ENCODE measurements around the gene RB1.
A peak's percentile ranks its signal among the peaks of the same experiment; 100 is the strongest.

The RB1 gene

DNA sequence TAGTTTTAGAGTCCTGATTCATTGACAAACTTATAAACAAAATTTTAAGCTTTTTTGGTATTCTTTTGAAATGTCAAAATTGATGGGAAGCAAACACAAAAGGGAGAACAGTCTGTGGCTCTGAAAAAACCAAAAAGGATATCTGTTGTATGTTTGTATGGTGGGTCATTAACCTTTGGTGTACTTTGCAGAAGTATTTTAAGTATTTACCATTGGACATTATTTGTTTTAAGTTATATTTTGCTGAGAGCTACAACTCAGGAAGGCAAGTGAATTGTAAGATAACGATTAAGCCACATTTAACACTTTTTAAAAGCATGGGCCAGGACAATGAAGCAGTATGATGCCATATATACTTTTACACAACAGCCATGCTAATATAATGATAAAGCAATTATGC lies 94.2 kb downstream of the RB1 start:
- DNase-seq (ENCODE audit: low read depth): no peak
- TF ChIP-seq, protein P1, sequence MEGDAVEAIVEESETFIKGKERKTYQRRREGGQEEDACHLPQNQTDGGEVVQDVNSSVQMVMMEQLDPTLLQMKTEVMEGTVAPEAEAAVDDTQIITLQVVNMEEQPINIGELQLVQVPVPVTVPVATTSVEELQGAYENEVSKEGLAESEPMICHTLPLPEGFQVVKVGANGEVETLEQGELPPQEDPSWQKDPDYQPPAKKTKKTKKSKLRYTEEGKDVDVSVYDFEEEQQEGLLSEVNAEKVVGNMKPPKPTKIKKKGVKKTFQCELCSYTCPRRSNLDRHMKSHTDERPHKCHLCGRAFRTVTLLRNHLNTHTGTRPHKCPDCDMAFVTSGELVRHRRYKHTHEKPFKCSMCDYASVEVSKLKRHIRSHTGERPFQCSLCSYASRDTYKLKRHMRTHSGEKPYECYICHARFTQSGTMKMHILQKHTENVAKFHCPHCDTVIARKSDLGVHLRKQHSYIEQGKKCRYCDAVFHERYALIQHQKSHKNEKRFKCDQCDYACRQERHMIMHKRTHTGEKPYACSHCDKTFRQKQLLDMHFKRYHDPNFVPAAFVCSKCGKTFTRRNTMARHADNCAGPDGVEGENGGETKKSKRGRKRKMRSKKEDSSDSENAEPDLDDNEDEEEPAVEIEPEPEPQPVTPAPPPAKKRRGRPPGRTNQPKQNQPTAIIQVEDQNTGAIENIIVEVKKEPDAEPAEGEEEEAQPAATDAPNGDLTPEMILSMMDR (conservative IDR thresholded peaks at IDR 0.05; ENCODE audit: low read depth, low read length): no peak
- H3K4me3 ChIP-seq (ENCODE audit: low read depth, low read length): no peak overlapping the region

DNA sequence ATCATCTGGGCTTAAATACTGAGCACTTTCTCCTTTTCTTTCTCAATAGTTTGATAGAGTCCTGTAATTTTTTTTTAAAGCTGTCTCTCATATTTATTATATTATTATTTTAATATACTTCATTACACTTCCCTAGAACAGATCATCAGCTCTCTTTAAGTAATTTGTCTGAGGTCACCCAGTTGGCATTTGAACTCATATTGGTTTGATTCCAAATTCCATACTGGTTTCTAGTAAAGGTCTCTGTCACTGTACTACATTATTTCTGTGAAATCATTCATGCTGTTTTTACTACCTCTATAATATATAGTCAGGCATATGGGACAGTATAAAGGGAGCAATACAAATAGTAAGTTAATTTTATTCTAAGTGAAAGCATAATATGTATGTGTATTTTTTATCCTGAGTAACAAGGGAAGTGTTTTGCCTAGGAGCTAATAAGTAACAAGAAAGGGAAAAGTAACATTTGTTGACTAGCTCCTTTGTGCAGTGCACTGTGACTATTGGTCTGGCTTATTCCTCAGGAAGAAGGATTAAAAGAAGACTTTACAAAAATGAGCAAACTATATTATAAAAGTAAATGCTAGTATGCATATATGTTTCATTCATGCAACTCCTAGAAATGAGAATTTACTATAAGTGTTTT lies 95.0 kb downstream of the RB1 start:
- TF ChIP-seq, protein P1 (conservative IDR thresholded peaks at IDR 0.05; ENCODE audit: low read depth, low read length): no peak
- no peak overlapping the region for H3K4me3 ChIP-seq (ENCODE audit: low read depth, low read length)
- peak; percentile 47 for DNase-seq (ENCODE audit: low read depth)

DNA sequence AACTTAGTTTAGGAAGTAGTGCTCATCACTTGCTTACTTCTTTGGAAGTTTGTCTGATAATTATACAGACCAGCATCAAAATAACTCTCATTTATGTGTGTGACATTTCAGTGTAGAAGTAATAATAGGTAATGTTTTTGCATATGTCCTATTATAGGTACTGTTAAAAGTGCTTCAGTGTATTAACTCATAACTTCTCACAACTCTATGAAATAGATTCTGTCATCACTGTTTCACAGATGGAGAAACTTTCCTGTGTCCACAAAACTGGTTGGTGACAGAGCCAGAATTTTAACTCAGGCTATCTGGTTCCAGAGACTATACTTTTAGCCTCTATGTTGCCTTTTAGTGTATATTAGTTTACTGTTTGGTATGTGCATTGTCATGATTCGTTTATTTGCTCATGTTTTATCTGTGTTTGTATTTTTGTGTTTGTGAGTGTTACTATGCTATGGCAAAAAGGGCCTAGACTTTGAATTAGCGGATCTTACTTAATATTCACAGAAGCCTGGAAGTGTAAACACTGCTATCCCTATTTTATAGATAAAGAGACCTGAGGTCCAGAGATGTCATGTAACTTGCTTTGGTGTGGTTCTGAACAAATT lies 96.6 kb downstream of the RB1 start:
- H3K4me3 ChIP-seq (ENCODE audit: low read depth, low read length): no peak overlapping the region
- TF ChIP-seq, protein P1 (conservative IDR thresholded peaks at IDR 0.05; ENCODE audit: low read depth, low read length): no peak
- peak; percentile 21 for DNase-seq (ENCODE audit: low read depth)

DNA sequence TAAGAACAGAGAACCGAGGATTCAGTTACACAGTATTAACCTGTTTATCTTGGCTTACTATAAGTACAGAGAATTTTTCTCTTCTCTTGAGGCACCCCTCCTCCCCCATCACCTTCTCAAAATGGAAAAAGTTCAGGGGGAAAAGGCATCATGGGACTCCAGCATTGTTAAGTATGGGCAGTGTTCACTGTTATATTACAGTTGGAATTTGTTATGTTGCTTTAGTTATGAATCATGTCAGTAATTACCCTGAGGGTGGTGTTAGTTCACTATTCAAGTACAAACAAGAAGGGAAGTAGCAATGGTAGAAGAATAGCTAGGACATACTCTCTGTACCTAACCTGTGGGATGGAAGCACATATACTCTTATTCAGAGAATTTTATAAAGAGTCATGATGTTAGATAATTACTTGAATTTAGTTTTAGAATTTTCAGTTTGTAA lies 97.3 kb downstream of the RB1 start:
- H3K4me3 ChIP-seq (ENCODE audit: low read depth, low read length): no peak overlapping the region
- peak; percentile 90 for DNase-seq (ENCODE audit: low read depth)
- TF ChIP-seq, protein P1 (conservative IDR thresholded peaks at IDR 0.05; ENCODE audit: low read depth, low read length): no peak

DNA sequence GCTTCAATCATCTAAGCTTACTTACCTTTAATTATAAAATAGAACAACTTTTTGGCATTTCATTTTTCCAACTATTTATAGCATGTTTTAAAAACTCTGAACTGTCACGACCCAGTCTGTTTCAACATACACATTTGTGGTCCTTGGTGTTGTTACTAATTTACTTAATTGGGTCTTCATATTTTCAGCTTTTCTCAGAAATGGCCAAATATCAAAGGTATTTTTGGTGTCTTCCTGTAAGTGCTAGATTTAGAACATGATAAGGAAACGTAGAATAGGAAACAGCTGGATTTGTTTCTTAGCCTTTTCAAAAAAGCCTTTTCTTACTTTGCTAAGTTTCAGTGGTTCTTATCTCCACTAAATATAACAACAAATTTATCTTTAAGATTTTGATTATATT lies 97.9 kb downstream of the RB1 start:
- no peak overlapping the region for H3K4me3 ChIP-seq (ENCODE audit: low read depth, low read length)
- TF ChIP-seq, protein P1 (conservative IDR thresholded peaks at IDR 0.05; ENCODE audit: low read depth, low read length): no peak
- peak; percentile 15 for DNase-seq (ENCODE audit: low read depth)

DNA sequence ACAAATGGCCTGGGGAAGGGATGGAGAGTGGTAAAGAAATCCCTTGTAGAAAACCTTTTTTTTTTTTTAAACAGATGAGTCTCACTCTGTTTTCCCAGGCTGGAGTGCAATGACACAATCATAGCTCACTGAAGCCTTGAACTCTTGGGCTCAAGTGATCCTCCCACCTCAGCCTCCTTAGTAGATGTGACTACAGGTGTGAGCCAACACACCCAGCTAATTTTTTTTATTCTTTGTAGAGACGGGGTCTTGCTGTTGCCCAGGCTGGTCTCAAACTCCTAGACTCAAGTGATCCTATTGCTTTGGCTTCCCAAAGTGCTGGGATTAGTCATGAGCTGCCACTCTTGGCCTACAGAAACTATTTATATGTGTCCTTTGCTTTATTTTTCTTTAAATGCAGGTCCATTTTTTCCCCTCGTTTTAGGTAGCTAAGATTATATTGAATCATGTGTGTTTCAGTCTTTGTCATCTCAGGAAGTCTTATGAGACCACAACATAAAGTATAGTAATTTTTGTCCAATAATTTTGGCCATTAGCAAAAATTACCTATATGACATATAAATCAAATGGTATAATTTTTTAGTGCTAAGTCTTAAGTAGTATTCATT lies 98.9 kb downstream of the RB1 start:
- TF ChIP-seq, protein P1 (conservative IDR thresholded peaks at IDR 0.05; ENCODE audit: low read depth, low read length): no peak

More for the DNA sequence above, 98.9 kb downstream of the RB1 start:
- no peak overlapping the region for H3K4me3 ChIP-seq (ENCODE audit: low read depth, low read length)
- no peak for DNase-seq (ENCODE audit: low read depth)

Data from choroid plexus epithelial cell (primary cell).